SK-N-SH treated with all-trans-retinoic acid at 6 μM for 48 hours (cell line): ENCODE measurements around the gene XAGE1B.
"Not testable (repeated sequence)": the region's sequence is repeated elsewhere in the genome, so short reads cannot be mapped to it uniquely, and the experiment has no call there.

Experiments
- ATAC-seq: fragments of 200-7000 bp; cut with Tn5 transposase; 3 replicates; pipeline ENCODE4 v1.9.1; 2020; ENCODE audit warnings: mild to moderate bottlenecking, moderate library complexity
- BACH2 ChIP-seq: fragments of 250-450 bp; sonication (Bioruptor Pico); IDR thresholded peaks from 2 replicates; pipeline ENCODE4 v1.9.0; 2021; ENCODE audit warnings: mild to moderate bottlenecking, borderline replicate concordance
- CREB5 ChIP-seq: fragments of 250-450 bp; sonication (Bioruptor Pico); IDR thresholded peaks from 2 replicates; pipeline ENCODE4 v1.5.1; 2020; ENCODE audit warnings: low read depth, mild to moderate bottlenecking, moderate library complexity
- CSRNP3 ChIP-seq: fragments of 250-450 bp; sonication (Bioruptor Pico); IDR thresholded peaks from 2 replicates; pipeline ENCODE4 v1.5.1; 2021; ENCODE audit warnings: mild to moderate bottlenecking, moderate library complexity
- ESRRG ChIP-seq: fragments of 250-450 bp; sonication (Bioruptor Pico); IDR thresholded peaks from 2 replicates; pipeline ENCODE4 v1.6.1; 2021; ENCODE audit warnings: mild to moderate bottlenecking
- GLIS3 ChIP-seq: fragments of 250-450 bp; sonication (Bioruptor Pico); IDR thresholded peaks from 2 replicates; pipeline ENCODE4 v1.5.0; 2020; ENCODE audit warnings: mild to moderate bottlenecking, moderate library complexity
- ISL1 ChIP-seq: fragments of 250-450 bp; sonication (Bioruptor Pico); IDR thresholded peaks from 2 replicates; pipeline ENCODE4 v2.1.2; 2022; ENCODE audit warnings: mild to moderate bottlenecking, moderate library complexity
- PATZ1 ChIP-seq: fragments of 250-450 bp; sonication (Bioruptor Pico); IDR thresholded peaks from 2 replicates; pipeline ENCODE4 v1.8.0; 2020; ENCODE audit warnings: mild to moderate bottlenecking, moderate library complexity, borderline replicate concordance
- POU6F1 ChIP-seq: fragments of 250-450 bp; sonication (Bioruptor Pico); IDR thresholded peaks from 2 replicates; pipeline ENCODE4 v1.8.0; 2021; ENCODE audit warnings: low read depth, mild to moderate bottlenecking, moderate library complexity, borderline replicate concordance
- PPARA ChIP-seq: fragments of 250-450 bp; sonication (Bioruptor Pico); IDR thresholded peaks from 2 replicates; pipeline ENCODE4 v1.5.0; 2020; ENCODE audit warnings: mild to moderate bottlenecking, borderline replicate concordance
- RARB ChIP-seq: fragments of 250-450 bp; sonication (Bioruptor Pico); IDR thresholded peaks from 2 replicates; pipeline ENCODE4 v1.8.0; 2021; ENCODE audit warnings: mild to moderate bottlenecking, moderate library complexity
- SNAI2 ChIP-seq: fragments of 250-450 bp; sonication (Bioruptor Pico); IDR thresholded peaks from 2 replicates; pipeline ENCODE4 v1.5.0; 2020; ENCODE audit warnings: mild to moderate bottlenecking, moderate library complexity
- TCF4 ChIP-seq: fragments of 250-450 bp; sonication (Bioruptor Pico); IDR thresholded peaks from 2 replicates; pipeline ENCODE4 v1.8.0; 2021; ENCODE audit warnings: mild to moderate bottlenecking, moderate library complexity, borderline replicate concordance
- TSHZ2 ChIP-seq: fragments of 250-450 bp; sonication (Bioruptor Pico); IDR thresholded peaks from 2 replicates; pipeline ENCODE4 v1.5.0; 2020; ENCODE audit warnings: mild to moderate bottlenecking, moderate library complexity
- ZC3H10 ChIP-seq: fragments of 250-450 bp; sonication (Bioruptor Pico); IDR thresholded peaks from 2 replicates; pipeline ENCODE4 v1.5.1; 2021; ENCODE audit warnings: mild to moderate bottlenecking, moderate library complexity
- ZFP3 ChIP-seq: fragments of 250-450 bp; sonication (Bioruptor Pico); IDR thresholded peaks from 2 replicates; pipeline ENCODE4 v1.5.0; 2020; ENCODE audit warnings: mild to moderate bottlenecking, moderate library complexity
- ZFP30 ChIP-seq: fragments of 450-650 bp; formaldehyde crosslinking; IDR thresholded peaks from 2 replicates; pipeline ENCODE4 v1.5.0; 2022; ENCODE audit warnings: mild to moderate bottlenecking, moderate library complexity
- ZNF565 ChIP-seq: fragments of 450-650 bp; formaldehyde crosslinking; conservative IDR thresholded peaks from 2 replicates; pipeline ENCODE4 v1.5.0; 2020; ENCODE audit warnings: low read depth, mild to moderate bottlenecking, moderate library complexity
- ZNF8 ChIP-seq: fragments of 450-650 bp; formaldehyde crosslinking; IDR thresholded peaks from 2 replicates; pipeline ENCODE4 v1.5.0; 2020; ENCODE audit warnings: mild to moderate bottlenecking, moderate library complexity

The XAGE1B gene

GRCh38 chrX:52553995-52554642 is 37.3 kb upstream of the XAGE1B start:
- TF ChIP-seq POU6F1 (no peak), ZFP3 (CRISPR knock-in tag) (no peak), TSHZ2 (CRISPR knock-in tag) (no peak), BACH2 (CRISPR knock-in tag) (no peak), TCF4 (no peak), SNAI2 (CRISPR knock-in tag) (no peak)
- ATAC-seq, result no peak

GRCh38 chrX:52548769-52549168 is 31.9 kb upstream of the XAGE1B start:
- not testable (repeated sequence) for ATAC-seq

- ATAC-seq, result no peak
- TF ChIP-seq BACH2 (CRISPR knock-in tag) (no peak), GLIS3 (CRISPR knock-in tag) (no peak), ZNF565 (no peak), CREB5 (CRISPR knock-in tag) (no peak), ZC3H10 (CRISPR knock-in tag) (no peak), POU6F1 (no peak), SNAI2 (CRISPR knock-in tag) (no peak), ISL1 (CRISPR knock-in tag) (no peak), ZNF8 (CRISPR knock-in tag) (no peak), RARB (CRISPR knock-in tag) (no peak), CSRNP3 (CRISPR knock-in tag) (no peak), ZFP30 (CRISPR knock-in tag) (no peak), PPARA (no peak), PATZ1 (CRISPR knock-in tag) (no peak), ESRRG (no peak)
Observed at GRCh38 chrX:52544147-52544840, 27.4 kb upstream of the XAGE1B start.
